Kidney (tissue), 14 donors: ENCODE results near the gene FBXW5. TPM values are rescaled to one million over a fixed set of nuclear protein-coding genes. Genes with fewer than 3 reads are reported as not detected.

ENCODE experiments used
- DNase-seq, 5 donors: peaks; one replicate each; pipeline ENCODE4 v3.0.0-alpha.2; 2013 to 2020
- FAIRE-seq: peaks from 2 replicates; lab custom pipeline; 2012; peaks lifted over from hg19 to GRCh38; lab: Jason Lieb, UNC
- H3K27ac ChIP-seq, 2 donors: one replicate each; pipeline ENCODE4 v1.7.0; 2013; ENCODE audit warnings: low read depth in 2 of 2, low read length in 2 of 2, inconsistent platforms in 1 of 2
- H3K27me3 ChIP-seq: one replicate; pipeline ENCODE4 v1.7.1; 2013; ENCODE audit warnings: low read length, inconsistent platforms; ENCODE audit not compliant: control insufficient read depth, insufficient read depth
- H3K36me3 ChIP-seq, 3 donors: one replicate each; pipeline versions ENCODE4 v1.7.0 to v1.7.1; 2013; ENCODE audit warnings: low read length in 3 of 3, control low read depth in 1 of 3, inconsistent platforms in 1 of 3; ENCODE audit not compliant: insufficient read depth in 3 of 3, control insufficient read depth in 2 of 3
- H3K4me1 ChIP-seq, 3 donors: one replicate each; pipeline versions ENCODE4 v1.7.0 to v1.7.1; 2013; ENCODE audit warnings: low read length in 3 of 3, inconsistent platforms in 1 of 3, low read depth in 1 of 3; ENCODE audit not compliant: control insufficient read depth in 2 of 3, insufficient read depth in 2 of 3
- H3K4me3 ChIP-seq, 3 donors: one replicate each; pipeline versions ENCODE4 v1.7.0 to v1.8.1; 2013; ENCODE audit warnings: low read length in 3 of 3, control low read depth in 1 of 3, inconsistent platforms in 1 of 3
- H3K9ac ChIP-seq, 3 donors: one replicate each; pipeline versions ENCODE4 v1.7.0 to v1.7.1; 2013; ENCODE audit warnings: low read length in 3 of 3, control low read depth in 1 of 3, inconsistent platforms in 1 of 3
- H3K9me3 ChIP-seq, 3 donors: one replicate each; pipeline versions ENCODE4 v1.7.0 to v1.7.1; 2013; ENCODE audit warnings: low read length in 3 of 3, control low read depth in 1 of 3, inconsistent platforms in 1 of 3; ENCODE audit not compliant: control insufficient read depth in 2 of 3, insufficient read depth in 1 of 3
- intact Hi-C: fragments of 100-400 bp; cut with DNase I; formaldehyde crosslinking; loops from one replicate; pipeline ENCODE4 v1.11.1; 2022
- polyA plus RNA-seq: library from polyadenylated mRNA; stranded (reverse); fragments of 350-450 nt; fragmentation: Illumina TruSeq; extraction: RNeasy Lipid Tissue Mini Kit (QIAGEN cat#74804); gene quantifications from one replicate; pipeline ENCODE4 v1.2.3, GENCODE V29; 2014; ENCODE audit warnings: low read depth, low replicate concordance; ENCODE audit not compliant: insufficient read depth
- total RNA-seq: library from RNA; stranded (reverse); fragmentation: NEBNext Ultra II Directional; extraction: Animal tissue kit (Norgen Biotek cat#: 25700); gene quantifications from one replicate; pipeline ENCODE4 v1.2.1, GENCODE V29; 2021
- TF ChIP-seq, protein P1 (sequence below): IDR thresholded peaks from 3 replicates; pipeline ENCODE4 v1.5.1; 2012; ENCODE audit warnings: mild to moderate bottlenecking, moderate library complexity, borderline replicate concordance; ENCODE audit not compliant: insufficient read depth; ENCODE audit errors: extremely low read depth
- donor health status: control.
- donor health status: control.
- donor health status: control.
- donor health status: control.
- donor health status: control.
- donor health status: DM: yes; HTN: yes; CAD: no.
- donor health status: Normal renal cell carcinoma (clear cell type).

FBXW5 gene
- total and polyA plus RNA-seq, 2 donors from 2014 or later, result 92.5 to 97.2 TPM

DNA sequence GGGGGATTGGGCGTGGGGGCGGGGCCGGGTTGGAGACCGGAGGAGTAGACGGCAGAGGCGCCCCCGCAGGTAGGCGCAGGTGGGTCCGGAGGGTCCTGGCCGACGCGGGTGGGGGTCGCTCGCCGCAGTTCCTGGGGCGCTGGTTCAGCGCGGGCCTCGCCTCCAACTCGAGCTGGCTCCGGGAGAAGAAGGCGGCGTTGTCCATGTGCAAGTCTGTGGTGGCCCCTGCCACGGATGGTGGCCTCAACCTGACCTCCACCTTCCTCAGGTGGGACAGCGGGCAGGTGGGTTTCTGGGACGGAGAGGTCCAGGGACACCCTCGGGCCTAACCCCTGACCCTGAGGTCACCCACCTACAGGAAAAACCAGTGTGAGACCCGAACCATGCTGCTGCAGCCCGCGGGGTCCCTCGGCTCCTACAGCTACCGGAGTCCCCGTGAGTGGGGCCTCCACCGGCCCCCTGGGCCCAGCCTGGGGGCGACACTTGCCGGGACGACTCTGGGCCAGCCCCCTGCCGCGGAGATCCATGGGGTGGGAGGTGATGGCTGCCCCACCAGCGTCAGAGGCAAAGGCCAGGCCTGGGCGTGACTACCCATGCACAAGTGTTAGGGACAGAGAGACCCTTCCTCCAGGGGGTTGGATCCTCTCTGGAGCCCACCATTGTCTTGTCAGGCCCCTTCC is 34.5 kb upstream of the FBXW5 start:
- Histone ChIP-seq H3K9me3 (no peaks in the 10 kb centered on the region), H3K27ac (no peak overlapping the region), H3K4me1 (peaks cover 0 to 14% (median 0%) of the 10 kb centered on the region in 3 donors), H3K4me3 (no peak overlapping the region), H3K27me3 (peaks cover 4% of the 10 kb centered on the region), H3K9ac (no peak overlapping the region), H3K36me3 (peaks cover 0 to 3% (median 0%) of the 10 kb centered on the region in 3 donors)
- TF ChIP-seq, protein P1, sequence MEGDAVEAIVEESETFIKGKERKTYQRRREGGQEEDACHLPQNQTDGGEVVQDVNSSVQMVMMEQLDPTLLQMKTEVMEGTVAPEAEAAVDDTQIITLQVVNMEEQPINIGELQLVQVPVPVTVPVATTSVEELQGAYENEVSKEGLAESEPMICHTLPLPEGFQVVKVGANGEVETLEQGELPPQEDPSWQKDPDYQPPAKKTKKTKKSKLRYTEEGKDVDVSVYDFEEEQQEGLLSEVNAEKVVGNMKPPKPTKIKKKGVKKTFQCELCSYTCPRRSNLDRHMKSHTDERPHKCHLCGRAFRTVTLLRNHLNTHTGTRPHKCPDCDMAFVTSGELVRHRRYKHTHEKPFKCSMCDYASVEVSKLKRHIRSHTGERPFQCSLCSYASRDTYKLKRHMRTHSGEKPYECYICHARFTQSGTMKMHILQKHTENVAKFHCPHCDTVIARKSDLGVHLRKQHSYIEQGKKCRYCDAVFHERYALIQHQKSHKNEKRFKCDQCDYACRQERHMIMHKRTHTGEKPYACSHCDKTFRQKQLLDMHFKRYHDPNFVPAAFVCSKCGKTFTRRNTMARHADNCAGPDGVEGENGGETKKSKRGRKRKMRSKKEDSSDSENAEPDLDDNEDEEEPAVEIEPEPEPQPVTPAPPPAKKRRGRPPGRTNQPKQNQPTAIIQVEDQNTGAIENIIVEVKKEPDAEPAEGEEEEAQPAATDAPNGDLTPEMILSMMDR, result no peak
- DNase-seq (peak in 2 of 5 donors; percentile 83 to 85), FAIRE-seq (no peak)
- intact Hi-C loops, result no loop called here

DNA sequence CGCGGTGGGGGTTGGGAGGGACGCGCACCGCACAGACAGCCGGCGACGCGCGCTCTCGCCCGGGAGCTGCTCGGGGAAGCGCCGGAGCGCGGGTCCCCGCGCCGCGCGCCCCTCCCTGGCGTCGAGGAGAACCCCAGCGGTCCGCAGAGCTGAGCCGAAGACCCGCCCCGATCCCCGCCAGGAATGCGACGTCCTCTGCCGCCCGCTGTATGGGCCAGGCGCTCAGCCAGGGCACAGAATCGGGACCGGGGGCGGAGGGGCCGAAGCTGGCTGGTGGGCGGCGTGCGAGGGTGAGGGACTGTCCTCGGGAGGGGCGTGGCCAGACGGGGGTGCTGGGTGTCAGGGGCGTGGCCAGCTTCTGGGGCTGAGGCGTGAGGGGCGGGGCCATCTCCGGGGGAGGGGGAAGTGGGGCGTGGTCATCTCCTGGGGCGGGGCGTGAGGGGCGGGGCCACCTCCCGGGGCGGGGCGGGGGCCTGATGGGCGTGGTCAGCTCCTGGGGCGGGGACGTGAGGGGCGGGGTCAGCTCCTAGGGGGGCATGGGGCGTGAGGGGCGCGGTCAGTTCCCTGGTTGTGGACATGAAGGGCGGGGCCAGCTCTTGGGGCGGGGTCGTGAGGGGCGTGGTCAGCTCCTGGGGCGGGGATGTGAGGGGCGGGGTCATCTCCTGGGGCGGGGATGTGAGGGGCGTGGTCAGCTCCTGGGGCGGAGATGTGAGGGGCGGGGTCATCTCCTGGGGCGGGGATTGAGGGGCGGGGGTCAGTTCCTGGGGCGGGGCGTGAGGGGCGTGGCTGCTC is 33.7 kb upstream of the FBXW5 start:
- peak overlapping the region in 1 of 3 donors; percentile 41 for H3K4me3 ChIP-seq
- peaks cover 0 to 14% (median 0%) of the 10 kb centered on the region in 3 donors for H3K4me1 ChIP-seq
- TF ChIP-seq, protein P1, result no peak
- DNase-seq (peak; percentile 70 to 94 (median 82)), FAIRE-seq (no peak)
- no peaks in the 10 kb centered on the region for H3K27me3 ChIP-seq
- H3K36me3 ChIP-seq, result no peaks in the 10 kb centered on the region
- H3K9me3 ChIP-seq, result no peaks in the 10 kb centered on the region
- H3K9ac ChIP-seq, result no peak overlapping the region
- H3K27ac ChIP-seq, result no peak overlapping the region
- intact Hi-C loops, result no loop called here

DNA sequence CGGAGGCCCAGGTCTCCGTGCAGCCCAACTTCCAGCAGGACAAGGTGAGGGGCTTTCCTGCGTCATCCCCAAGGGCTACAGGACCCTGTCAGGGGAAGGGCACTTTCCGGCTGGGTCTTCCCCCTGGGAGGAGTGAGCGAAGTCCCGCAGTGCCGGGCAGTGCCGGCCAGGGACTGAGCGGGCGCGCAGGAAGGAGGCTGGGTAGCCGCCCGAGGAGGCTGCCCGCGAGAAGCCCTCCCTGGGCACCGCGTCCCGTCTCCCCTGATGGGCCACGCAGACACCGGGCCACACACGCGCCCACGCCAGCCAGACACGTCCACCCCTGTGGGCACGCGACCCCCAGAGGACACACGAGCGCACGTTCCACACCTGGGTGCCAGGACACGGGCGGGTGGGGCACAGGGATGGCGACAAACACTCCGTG is 33.1 kb upstream of the FBXW5 start:
- H3K4me1 ChIP-seq, result peaks cover 0 to 14% (median 0%) of the 10 kb centered on the region in 3 donors
- H3K9ac ChIP-seq, result no peak overlapping the region
- no peaks in the 10 kb centered on the region for H3K36me3 ChIP-seq
- H3K27me3 ChIP-seq, result no peaks in the 10 kb centered on the region
- TF ChIP-seq, protein P1, result no peak
- intact Hi-C loops, result no loop called here
- H3K9me3 ChIP-seq, result no peaks in the 10 kb centered on the region
- peak overlapping the region in 1 of 3 donors; percentile 41 for H3K4me3 ChIP-seq
- peak overlapping the region; percentile 17 to 23 for H3K27ac ChIP-seq
- FAIRE-seq, result no peak
- no peak for DNase-seq
